ENCODE results near the gene OR56A3.

DNA sequence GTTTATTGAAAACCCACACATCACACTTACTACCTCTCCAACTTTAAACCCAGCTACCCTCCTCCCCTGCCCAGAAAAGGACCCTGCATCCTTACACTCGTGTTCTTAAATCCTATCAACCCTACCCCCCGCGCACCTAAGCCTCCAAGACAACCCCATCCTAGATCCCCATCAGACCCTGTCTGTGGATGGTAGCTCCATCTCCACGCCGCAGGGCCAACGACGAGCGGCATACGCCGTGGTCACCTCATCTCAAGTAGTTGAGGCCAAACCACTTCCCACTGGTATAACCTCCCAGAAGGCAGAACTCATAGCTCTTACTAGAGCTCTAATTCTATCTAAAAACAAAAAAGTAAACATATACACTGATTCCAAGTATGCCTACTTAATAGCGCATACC, 9.4 kb upstream of the OR56A3 start:
- TF ChIP-seq, protein P1, sequence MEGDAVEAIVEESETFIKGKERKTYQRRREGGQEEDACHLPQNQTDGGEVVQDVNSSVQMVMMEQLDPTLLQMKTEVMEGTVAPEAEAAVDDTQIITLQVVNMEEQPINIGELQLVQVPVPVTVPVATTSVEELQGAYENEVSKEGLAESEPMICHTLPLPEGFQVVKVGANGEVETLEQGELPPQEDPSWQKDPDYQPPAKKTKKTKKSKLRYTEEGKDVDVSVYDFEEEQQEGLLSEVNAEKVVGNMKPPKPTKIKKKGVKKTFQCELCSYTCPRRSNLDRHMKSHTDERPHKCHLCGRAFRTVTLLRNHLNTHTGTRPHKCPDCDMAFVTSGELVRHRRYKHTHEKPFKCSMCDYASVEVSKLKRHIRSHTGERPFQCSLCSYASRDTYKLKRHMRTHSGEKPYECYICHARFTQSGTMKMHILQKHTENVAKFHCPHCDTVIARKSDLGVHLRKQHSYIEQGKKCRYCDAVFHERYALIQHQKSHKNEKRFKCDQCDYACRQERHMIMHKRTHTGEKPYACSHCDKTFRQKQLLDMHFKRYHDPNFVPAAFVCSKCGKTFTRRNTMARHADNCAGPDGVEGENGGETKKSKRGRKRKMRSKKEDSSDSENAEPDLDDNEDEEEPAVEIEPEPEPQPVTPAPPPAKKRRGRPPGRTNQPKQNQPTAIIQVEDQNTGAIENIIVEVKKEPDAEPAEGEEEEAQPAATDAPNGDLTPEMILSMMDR (conservative IDR thresholded peaks at IDR 0.05 in 1 of 2, IDR thresholded peaks at IDR 0.05 in 1 of 2; ENCODE audit: low read depth in 1 of 2, low read length in 2 of 2): no peak
- no peak for TF ChIP-seq EZH2 (IDR thresholded peaks at IDR 0.05; ENCODE audit: low read length, missing control alignments)

All from fibroblast of lung (primary cell).